Measurements from ENCODE around the gene SIPA1L3. TPM values are rescaled to one million over a fixed set of nuclear protein-coding genes. Genes with fewer than 3 reads are reported as not detected.

The SIPA1L3 gene
- total RNA-seq, 1 donor from 2014 or later: 26.9 TPM

DNA sequence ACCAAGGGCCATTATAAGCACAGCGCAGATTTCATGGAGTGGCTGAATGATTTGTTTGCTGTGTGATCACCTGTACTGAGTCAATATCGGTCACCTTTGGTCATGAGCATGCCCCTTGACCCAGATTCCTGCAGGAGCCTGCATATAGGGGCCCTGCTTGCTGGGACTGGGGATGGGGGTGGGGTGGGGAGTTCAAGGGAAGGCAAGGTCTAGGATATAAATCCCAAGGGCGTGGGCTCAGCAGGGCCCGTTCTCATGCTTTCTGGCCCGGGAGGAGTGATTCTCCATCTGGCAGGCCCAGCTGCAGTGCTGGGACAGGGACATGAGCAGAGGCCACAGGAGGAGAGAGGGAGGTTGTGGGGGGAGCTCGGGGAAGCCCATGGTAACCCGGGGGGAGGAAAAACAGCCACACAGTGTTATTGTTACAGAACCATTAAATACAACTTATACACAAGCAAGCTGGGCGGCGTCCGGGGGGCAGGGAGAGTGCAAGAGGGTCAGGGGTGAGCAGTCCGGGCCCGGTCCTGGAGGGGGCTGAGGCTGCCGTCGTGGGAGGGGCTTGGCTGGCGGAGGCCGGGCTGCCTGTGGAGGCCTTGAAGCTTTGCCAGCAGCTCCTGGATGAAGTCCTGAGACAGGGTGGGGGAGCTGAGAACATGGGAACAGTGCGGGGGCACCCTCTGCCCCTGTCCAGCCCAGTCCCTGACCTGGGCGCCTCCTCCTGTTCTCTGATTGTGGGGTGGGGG, 344.0 kb downstream of the SIPA1L3 start:
- H3K9me3 Mint-ChIP-seq (ENCODE audit: unreplicated experiment): no peaks in the 10 kb centered on the region
- H4K20me1 ChIP-seq (ENCODE audit: insufficient read depth, low read length): no peaks in the 10 kb centered on the region
- no peak overlapping the region for H3K4me3 ChIP-seq (ENCODE audit: insufficient read depth, low read depth, low read length)
- no peaks in the 10 kb centered on the region for H3K36me3 ChIP-seq (ENCODE audit: insufficient read depth, low read length)
- H3K9me3 ChIP-seq (ENCODE audit: insufficient read depth, low read depth, low read length): no peaks in the 10 kb centered on the region
- H3K27me3 Mint-ChIP-seq (ENCODE audit: low read depth, unreplicated experiment): no peaks in the 10 kb centered on the region
- peak overlapping the region; percentile 77 for H2AFZ ChIP-seq (ENCODE audit: low read depth, low read length)
- no peaks in the 10 kb centered on the region for H3K79me2 ChIP-seq (ENCODE audit: insufficient read depth, low read length)
- FAIRE-seq (no peak), DNase-seq (ENCODE audit: low read depth) (no peak)
- TF ChIP-seq CTCF (IDR thresholded peaks at IDR 0.05; ENCODE audit: insufficient read depth, low read depth, low read length): no peak
- no peak for TF ChIP-seq EZH2 (IDR thresholded peaks at IDR 0.05; ENCODE audit: insufficient read depth, low read length)
- peak overlapping the region; percentile 2 for H3K4me3 Mint-ChIP-seq (ENCODE audit: unreplicated experiment)
- peak overlapping the region; percentile 29 for H3K9ac ChIP-seq (ENCODE audit: low read length)
- H3K4me2 ChIP-seq (ENCODE audit: low read length): peak overlapping the region; percentile 76
- peaks cover 2% of the 10 kb centered on the region for H3K36me3 Mint-ChIP-seq (ENCODE audit: low read depth, unreplicated experiment)
- H3K4me1 ChIP-seq (ENCODE audit: insufficient read depth, low read length): peaks cover 12% of the 10 kb centered on the region
- peak overlapping the region; percentile 85 for H3K27ac Mint-ChIP-seq (ENCODE audit: unreplicated experiment)
- peaks cover 20% of the 10 kb centered on the region for H3K4me1 Mint-ChIP-seq (ENCODE audit: low read depth, unreplicated experiment)
- H3K27me3 ChIP-seq (ENCODE audit: insufficient read depth, low read length): no peaks in the 10 kb centered on the region
- H3K27ac ChIP-seq (ENCODE audit: low read depth, low read length): no peak overlapping the region

GRCh38 chr19:38251564-38252051, 344.6 kb downstream of the SIPA1L3 start:
- Histone ChIP-seq H3K9ac (ENCODE audit: low read length) (peak overlapping the region; percentile 29), H3K27ac (ENCODE audit: low read depth, low read length) (no peak overlapping the region)

More at GRCh38 chr19:38251564-38252051, 344.6 kb downstream of the SIPA1L3 start:
- peaks cover 20% of the 10 kb centered on the region for H3K4me1 Mint-ChIP-seq (ENCODE audit: low read depth, unreplicated experiment)
- H3K9me3 Mint-ChIP-seq (ENCODE audit: unreplicated experiment): no peaks in the 10 kb centered on the region
- H3K27ac Mint-ChIP-seq (ENCODE audit: unreplicated experiment): peak overlapping the region; percentile 85
- Histone ChIP-seq H3K36me3 (ENCODE audit: insufficient read depth, low read length) (no peaks in the 10 kb centered on the region), H3K27me3 (ENCODE audit: insufficient read depth, low read length) (no peaks in the 10 kb centered on the region), H3K79me2 (ENCODE audit: insufficient read depth, low read length) (no peaks in the 10 kb centered on the region), H4K20me1 (ENCODE audit: insufficient read depth, low read length) (no peaks in the 10 kb centered on the region), H3K9me3 (ENCODE audit: insufficient read depth, low read depth, low read length) (no peaks in the 10 kb centered on the region), H3K4me1 (ENCODE audit: insufficient read depth, low read length) (peaks cover 15% of the 10 kb centered on the region), H3K4me2 (ENCODE audit: low read length) (peak overlapping the region; percentile 76), H2AFZ (ENCODE audit: low read depth, low read length) (peak overlapping the region; percentile 77), H3K4me3 (ENCODE audit: insufficient read depth, low read depth, low read length) (no peak overlapping the region)
- H3K36me3 Mint-ChIP-seq (ENCODE audit: low read depth, unreplicated experiment): peaks cover 2% of the 10 kb centered on the region
- DNase-seq (ENCODE audit: low read depth) (no peak), FAIRE-seq (no peak)
- TF ChIP-seq CTCF (IDR thresholded peaks at IDR 0.05; ENCODE audit: insufficient read depth, low read depth, low read length) (no peak), EZH2 (IDR thresholded peaks at IDR 0.05; ENCODE audit: insufficient read depth, low read length) (no peak)
- H3K27me3 Mint-ChIP-seq (ENCODE audit: low read depth, unreplicated experiment): peaks cover under 1% of the 10 kb centered on the region
- H3K4me3 Mint-ChIP-seq (ENCODE audit: unreplicated experiment): peak overlapping the region; percentile 30
